H1 (cell line): ENCODE results near the gene HOXC13. TPM values are rescaled to one million over a fixed set of nuclear protein-coding genes. Genes with fewer than 3 reads are reported as not detected.

Experiments
- CTCF ChIA-PET: fragments of 300-600 bp; sonication (Branson Sonifier 250); formaldehyde crosslinking; loops from one replicate; lab custom pipeline; 2021; ENCODE audit not compliant: partially characterized antibody; lab: Charles Lee
- POLR2A ChIA-PET: fragments of 300-600 bp; sonication (Branson Sonifier 250); formaldehyde crosslinking; loops from one replicate; lab custom pipeline; 2021; ENCODE audit warnings: inconsistent platforms; ENCODE audit not compliant: partially characterized antibody; lab: Charles Lee
- DNase-seq, 2 experiments: peaks; one replicate each; pipeline versions ENCODE4 v3.0.0 to v3.0.0-alpha.2; 2010 to 2022; ENCODE audit warnings: low spot score in 2 of 2, low read depth in 1 of 2, mixed read lengths in 1 of 2
- FAIRE-seq: peaks from 2 replicates; lab custom pipeline; 2011; peaks lifted over from hg19 to GRCh38; lab: Jason Lieb, UNC
- H2AFZ ChIP-seq: 2 replicates; pipeline ENCODE4 v1.8.1; 2012; ENCODE audit warnings: low read length, inconsistent platforms
- H2AK5ac ChIP-seq: 2 replicates; pipeline ENCODE4 v1.6.1; 2013; ENCODE audit warnings: low read depth, low read length
- H2BK120ac ChIP-seq: replicated peaks from 2 replicates; pipeline ENCODE3; 2013; ENCODE audit warnings: low read depth, low read length, inconsistent platforms
- H2BK12ac ChIP-seq: 2 replicates; pipeline ENCODE4 v1.6.1; 2013; ENCODE audit warnings: low read depth, low read length
- H2BK15ac ChIP-seq: 2 replicates; pipeline ENCODE4 v1.6.1; 2013; ENCODE audit warnings: low read length
- H2BK20ac ChIP-seq: 2 replicates; pipeline ENCODE4 v1.6.1; 2013; ENCODE audit warnings: low read length
- H2BK5ac ChIP-seq: 2 replicates; pipeline ENCODE4 v1.6.1; 2013; ENCODE audit warnings: low read depth, low read length
- H3K14ac ChIP-seq: 2 replicates; pipeline ENCODE4 v1.6.1; 2013; ENCODE audit warnings: inconsistent platforms; ENCODE audit not compliant: insufficient read length
- H3K18ac ChIP-seq: 2 replicates; pipeline ENCODE4 v1.6.1; 2013; ENCODE audit warnings: low read length; ENCODE audit errors: extremely low read depth
- H3K23ac ChIP-seq: 2 replicates; pipeline ENCODE4 v1.6.1; 2013; ENCODE audit warnings: inconsistent platforms; ENCODE audit not compliant: insufficient read length
- H3K23me2 ChIP-seq: 2 replicates; pipeline ENCODE4 v1.6.1; 2013; ENCODE audit warnings: low read depth, low read length
- H3K27ac ChIP-seq: 2 replicates; pipeline ENCODE4 v1.6.1; 2011; ENCODE audit warnings: low read depth, low read length, inconsistent platforms
- H3K27me3 ChIP-seq, 4 experiments: replicated peaks in 1 of 4; 1 replicate in 1 of 4; 2 replicates in 3 of 4; pipeline versions ENCODE4 v1.6.1 to v1.8.1; 2011 to 2013; ENCODE audit warnings: low read length in 3 of 4, mild to moderate bottlenecking in 3 of 4, inconsistent platforms in 2 of 4, mixed read lengths in 2 of 4, moderate library complexity in 1 of 4; ENCODE audit not compliant: control insufficient read depth in 3 of 4, insufficient read depth in 3 of 4; ENCODE audit errors: extremely low read depth in 1 of 4
- H3K36me3 ChIP-seq, 4 experiments: 2 replicates each; pipeline versions ENCODE4 v1.6.1 to v1.8.1; 2011 to 2013; ENCODE audit warnings: mild to moderate bottlenecking in 4 of 4, low read length in 3 of 4, moderate library complexity in 2 of 4, control low read depth in 1 of 4, inconsistent platforms in 1 of 4; ENCODE audit not compliant: insufficient read depth in 4 of 4, control insufficient read depth in 2 of 4
- H3K4ac ChIP-seq: replicated peaks from 2 replicates; pipeline ENCODE3; 2013; ENCODE audit warnings: low read length, low read depth, mixed read lengths, inconsistent platforms; ENCODE audit not compliant: insufficient read length
- H3K4me1 ChIP-seq, 4 experiments: replicated peaks in 1 of 4; 1 replicate in 1 of 4; 2 replicates in 3 of 4; pipeline versions ENCODE4 v1.6.1 to v1.8.1; 2011 to 2013; ENCODE audit warnings: low read length in 3 of 4, inconsistent platforms in 2 of 4, mixed read lengths in 1 of 4; ENCODE audit not compliant: insufficient read depth in 4 of 4, control insufficient read depth in 3 of 4
- H3K4me2 ChIP-seq, 2 experiments: 2 replicates each; pipeline versions ENCODE4 v1.6.1 to v1.8.1; 2011 to 2013; ENCODE audit warnings: low read depth in 2 of 2, low read length in 2 of 2, control low read depth in 1 of 2, inconsistent platforms in 1 of 2, mild to moderate bottlenecking in 1 of 2; ENCODE audit not compliant: insufficient read depth in 1 of 2
- H3K4me3 ChIP-seq, 4 experiments: fragments of 200-600, 300-600 bp in 1 of 4; sonication (generic), shearing (Covaris generic), sonication (Bioruptor Twin) in 1 of 4; 2 replicates each; pipeline versions ENCODE4 v1.5.1 to v1.8.1; 2011 to 2016; ENCODE audit warnings: low read length in 4 of 4, low read depth in 3 of 4, control low read depth in 2 of 4, inconsistent platforms in 2 of 4, mild to moderate bottlenecking in 2 of 4, mixed read lengths in 1 of 4, moderate library complexity in 1 of 4; ENCODE audit not compliant: insufficient read depth in 2 of 4; ENCODE audit errors: extremely low read depth in 1 of 4
- H3K56ac ChIP-seq: replicated peaks from 2 replicates; pipeline ENCODE3; 2013; ENCODE audit warnings: low read depth, mild to moderate bottlenecking, mixed read lengths, low read length, inconsistent platforms; ENCODE audit not compliant: insufficient read length
- H3K79me1 ChIP-seq: 2 replicates; pipeline ENCODE4 v1.6.1; 2013; ENCODE audit warnings: low read depth, low read length, control low read depth
- H3K79me2 ChIP-seq, 2 experiments: 2 replicates each; pipeline versions ENCODE4 v1.6.1 to v1.8.1; 2012 to 2013; ENCODE audit warnings: low read length in 2 of 2, mild to moderate bottlenecking in 2 of 2, inconsistent platforms in 1 of 2; ENCODE audit not compliant: insufficient read depth in 2 of 2, control insufficient read depth in 1 of 2
- H3K9ac ChIP-seq, 4 experiments: replicated peaks in 1 of 4; 1 replicate in 1 of 4; 2 replicates in 3 of 4; pipeline versions ENCODE4 v1.6.1 to v1.8.1; 2011 to 2013; ENCODE audit warnings: low read depth in 3 of 4, low read length in 3 of 4, control low read depth in 2 of 4, mild to moderate bottlenecking in 2 of 4, moderate library complexity in 2 of 4, inconsistent platforms in 1 of 4; ENCODE audit errors: extremely low read depth in 1 of 4
- H3K9me3 ChIP-seq, 2 experiments: 2 replicates each; pipeline versions ENCODE4 v1.6.1 to v1.8.1; 2012 to 2013; ENCODE audit warnings: mild to moderate bottlenecking in 2 of 2, moderate library complexity in 2 of 2, control low read depth in 1 of 2, inconsistent platforms in 1 of 2, low read depth in 1 of 2, low read length in 1 of 2, mixed read lengths in 1 of 2; ENCODE audit not compliant: insufficient read depth in 2 of 2
- H4K20me1 ChIP-seq, 2 experiments: replicated peaks in 1 of 2; 2 replicates each; pipeline versions ENCODE3 to v1.8.1; 2011 to 2013; ENCODE audit warnings: inconsistent platforms in 2 of 2, low read length in 2 of 2, mild to moderate bottlenecking in 1 of 2; ENCODE audit not compliant: insufficient read depth in 2 of 2, control insufficient read depth in 1 of 2
- H4K5ac ChIP-seq: 2 replicates; pipeline ENCODE4 v1.6.1; 2013; ENCODE audit warnings: low read length, low read depth, mixed read lengths, inconsistent platforms; ENCODE audit not compliant: insufficient read length
- H4K8ac ChIP-seq: 2 replicates; pipeline ENCODE4 v1.8.0; 2013; ENCODE audit warnings: mild to moderate bottlenecking, moderate library complexity, low read length, inconsistent platforms; ENCODE audit not compliant: insufficient read depth; ENCODE audit errors: extremely low read depth
- H4K91ac ChIP-seq: replicated peaks from 2 replicates; pipeline ENCODE3; 2013; ENCODE audit warnings: low read length, mixed read lengths, inconsistent platforms; ENCODE audit not compliant: insufficient read length
- CEBPB ChIP-seq: IDR thresholded peaks from 2 replicates; pipeline ENCODE4 v1.6.1; 2012; ENCODE audit warnings: low read depth, low read length
- EP300 ChIP-seq, 2 experiments: IDR thresholded peaks; 1 replicate in 1 of 2; 2 replicates in 1 of 2; pipeline ENCODE4 v1.6.1; 2011 to 2012; ENCODE audit warnings: low read depth in 2 of 2, low read length in 2 of 2, mild to moderate bottlenecking in 2 of 2, borderline replicate concordance in 1 of 2, inconsistent platforms in 1 of 2, moderate library complexity in 1 of 2
- FOSL1 ChIP-seq: IDR thresholded peaks from 2 replicates; pipeline ENCODE4 v1.6.1; 2011; ENCODE audit warnings: mild to moderate bottlenecking, low read depth, low read length, moderate library complexity; ENCODE audit not compliant: insufficient read depth
- GABPA ChIP-seq: IDR thresholded peaks from 2 replicates; pipeline ENCODE4 v1.6.1; 2011; ENCODE audit warnings: mild to moderate bottlenecking, low read length, moderate library complexity, borderline replicate concordance; ENCODE audit not compliant: insufficient read depth
- JUN ChIP-seq: IDR thresholded peaks from 2 replicates; pipeline ENCODE4 v1.6.1; 2011; ENCODE audit warnings: low read depth, mild to moderate bottlenecking, improper control_type of control experiment, low read length
- KDM4A ChIP-seq: IDR thresholded peaks from one replicate; pipeline ENCODE4 v1.7.1; 2012; ENCODE audit warnings: low read depth, mild to moderate bottlenecking, moderate library complexity, low read length, inconsistent platforms; ENCODE audit not compliant: severe bottlenecking
- NANOG ChIP-seq: IDR thresholded peaks from 2 replicates; pipeline ENCODE4 v1.6.1; 2011; ENCODE audit warnings: low read length, low read depth, mild to moderate bottlenecking, inconsistent platforms; ENCODE audit not compliant: insufficient read depth, poor library complexity, severe bottlenecking
- RXRA ChIP-seq: IDR thresholded peaks from 2 replicates; pipeline ENCODE4 v1.6.1; 2011; ENCODE audit warnings: low read depth, mild to moderate bottlenecking, low read length, moderate library complexity; ENCODE audit not compliant: insufficient read depth
- TCF12 ChIP-seq: IDR thresholded peaks from 2 replicates; pipeline ENCODE4 v1.6.1; 2011; ENCODE audit warnings: low read depth, mild to moderate bottlenecking, low read length
- WGBS, 2 experiments: shearing (Covaris generic) in 1 of 2; methylation state at CpG; one replicate each; pipeline versions ENCODE4 v1.1.6 to v1.1.7; 2013 to 2015; ENCODE audit warnings: low lambda C conversion rate in 2 of 2, mixed read lengths in 2 of 2, inconsistent platforms in 1 of 2, low coverage in 1 of 2, missing lambda C conversion rate in 1 of 2; ENCODE audit not compliant: insufficient replicate concordance in 2 of 2, insufficient coverage in 1 of 2, insufficient read length in 1 of 2; ENCODE audit errors: extremely low coverage in 1 of 2, missing lambda C conversion rate in 1 of 2; 5-methylcytosine and 5-hydroxymethylcytosine counted together
- polyA plus RNA-seq, 7 experiments: library from polyadenylated mRNA; depleted of rRNA in 3 of 7; stranded (reverse) in 5 of 7; unstranded in 2 of 7; fragments of >200 nt in 5 of 7; fragments of 200-250 nt in 2 of 7; gene quantifications; 1 replicate in 5 of 7; 2 replicates in 1 of 7; 4 replicates in 1 of 7; pipeline versions ENCODE4 v1.2.1 to v1.2.3, GENCODE V29; 2011 to 2013; ENCODE audit warnings: missing spikeins in 2 of 7, mixed read lengths in 2 of 7
- total RNA-seq: library from RNA; stranded (reverse); fragmentation: NEBNext Ultra II Directional; extraction: Animal tissue kit (Norgen Biotek cat#: 25700); gene quantifications from 2 replicates; pipeline ENCODE4 v1.2.1, GENCODE V29; 2021
- TF ChIP-seq, protein P1 (sequence below), 3 experiments: IDR thresholded peaks; 1 replicate in 2 of 3; 2 replicates in 1 of 3; pipeline versions ENCODE4 v1.5.1 to v1.6.1; 2011; ENCODE audit warnings: low read length in 3 of 3, mild to moderate bottlenecking in 3 of 3, inconsistent platforms in 2 of 3, low read depth in 1 of 3, moderate library complexity in 1 of 3; ENCODE audit not compliant: insufficient read depth in 1 of 3; ENCODE audit errors: control extremely low read depth in 1 of 3

HOXC13 gene
- total and polyA plus RNA-seq, 2 of the 8 experiments (the other 6 are each of a cell fraction or from before 2014, with no cell fraction given): 0.02 TPM; not detected in 1

GRCh38 chr12:53964315-53964713 lies 25.7 kb downstream of the HOXC13 start:
- FAIRE-seq (no peak), DNase-seq (no peak)
- H2AK5ac ChIP-seq: no peak overlapping the region
- H2BK5ac ChIP-seq: no peak overlapping the region
- H3K14ac ChIP-seq: no peak overlapping the region
- no peak overlapping the region for H2BK120ac ChIP-seq
- WGBS, 2 experiments: 17% methylated on average over 2 of the region's 2 CpGs; no CpG with 5 or more reads in 1 of the 2 experiments
- H3K23ac ChIP-seq: no peak overlapping the region
- H3K79me1 ChIP-seq: no peaks in the 10 kb centered on the region
- no peak overlapping the region for H3K56ac ChIP-seq
- no peak overlapping the region for H3K9ac ChIP-seq
- H4K20me1 ChIP-seq: peaks cover 28 to 45% of the 10 kb centered on the region in 2 experiments
- no peak overlapping the region for H3K4me3 ChIP-seq
- H2BK12ac ChIP-seq: no peak overlapping the region; the same call in 1 of the 2 replicates
- peaks cover 99 to 100% (median 100%) of the 10 kb centered on the region in 4 experiments for H3K27me3 ChIP-seq
- POLR2A ChIA-PET: interaction anchor here (1.6 kb wide), 1 partner anchor 26 kb away, joined by 3 read pairs; the partner anchor contains the start of gene HOXC13
- no peak overlapping the region for H3K4ac ChIP-seq
- H3K36me3 ChIP-seq: peaks cover 0 to 8% (median 0%) of the 10 kb centered on the region in 4 experiments; a peak in 2 of 8 replicates
- no peak overlapping the region for H4K91ac ChIP-seq
- no peak overlapping the region for H3K4me2 ChIP-seq
- H2AFZ ChIP-seq: no peak overlapping the region
- H4K8ac ChIP-seq: no peak overlapping the region
- H3K18ac ChIP-seq: no peak overlapping the region
- H3K27ac ChIP-seq: no peak overlapping the region
- H4K5ac ChIP-seq: no peak overlapping the region
- no peak overlapping the region for H2BK15ac ChIP-seq
- CTCF ChIA-PET: interaction anchor here (0.6 to 1.4 kb wide), 4 partner anchors 10 to 196 kb away, joined by 3 to 5 read pairs (median 4); partner anchors contain the start of gene HOXC12
- no peak overlapping the region for H2BK20ac ChIP-seq
- TF ChIP-seq GABPA (no peak), NANOG (no peak), TCF12 (no peak), CEBPB (no peak), EP300 (IDR thresholded peaks at IDR 0.05; ENCODE audit: borderline replicate concordance in 1 of 2, low read depth in 2 of 2, low read length in 2 of 2) (no peak), KDM4A (no peak), FOSL1 (no peak), RXRA (no peak), JUN (no peak)
- TF ChIP-seq, protein P1, sequence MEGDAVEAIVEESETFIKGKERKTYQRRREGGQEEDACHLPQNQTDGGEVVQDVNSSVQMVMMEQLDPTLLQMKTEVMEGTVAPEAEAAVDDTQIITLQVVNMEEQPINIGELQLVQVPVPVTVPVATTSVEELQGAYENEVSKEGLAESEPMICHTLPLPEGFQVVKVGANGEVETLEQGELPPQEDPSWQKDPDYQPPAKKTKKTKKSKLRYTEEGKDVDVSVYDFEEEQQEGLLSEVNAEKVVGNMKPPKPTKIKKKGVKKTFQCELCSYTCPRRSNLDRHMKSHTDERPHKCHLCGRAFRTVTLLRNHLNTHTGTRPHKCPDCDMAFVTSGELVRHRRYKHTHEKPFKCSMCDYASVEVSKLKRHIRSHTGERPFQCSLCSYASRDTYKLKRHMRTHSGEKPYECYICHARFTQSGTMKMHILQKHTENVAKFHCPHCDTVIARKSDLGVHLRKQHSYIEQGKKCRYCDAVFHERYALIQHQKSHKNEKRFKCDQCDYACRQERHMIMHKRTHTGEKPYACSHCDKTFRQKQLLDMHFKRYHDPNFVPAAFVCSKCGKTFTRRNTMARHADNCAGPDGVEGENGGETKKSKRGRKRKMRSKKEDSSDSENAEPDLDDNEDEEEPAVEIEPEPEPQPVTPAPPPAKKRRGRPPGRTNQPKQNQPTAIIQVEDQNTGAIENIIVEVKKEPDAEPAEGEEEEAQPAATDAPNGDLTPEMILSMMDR (IDR thresholded peaks at IDR 0.05; ENCODE audit: control extremely low read depth in 1 of 3, insufficient read depth in 1 of 3, low read depth in 1 of 3, low read length in 3 of 3): no peak
- H3K4me1 ChIP-seq: peaks cover 0 to 4% (median 2%) of the 10 kb centered on the region in 4 experiments; a peak in 3 of 7 replicates
- no peaks in the 10 kb centered on the region for H3K23me2 ChIP-seq
- no peaks in the 10 kb centered on the region for H3K9me3 ChIP-seq
- H3K79me2 ChIP-seq: no peaks in the 10 kb centered on the region
